Measurements from ENCODE around the gene TTC23.

Gene TTC23

DNA sequence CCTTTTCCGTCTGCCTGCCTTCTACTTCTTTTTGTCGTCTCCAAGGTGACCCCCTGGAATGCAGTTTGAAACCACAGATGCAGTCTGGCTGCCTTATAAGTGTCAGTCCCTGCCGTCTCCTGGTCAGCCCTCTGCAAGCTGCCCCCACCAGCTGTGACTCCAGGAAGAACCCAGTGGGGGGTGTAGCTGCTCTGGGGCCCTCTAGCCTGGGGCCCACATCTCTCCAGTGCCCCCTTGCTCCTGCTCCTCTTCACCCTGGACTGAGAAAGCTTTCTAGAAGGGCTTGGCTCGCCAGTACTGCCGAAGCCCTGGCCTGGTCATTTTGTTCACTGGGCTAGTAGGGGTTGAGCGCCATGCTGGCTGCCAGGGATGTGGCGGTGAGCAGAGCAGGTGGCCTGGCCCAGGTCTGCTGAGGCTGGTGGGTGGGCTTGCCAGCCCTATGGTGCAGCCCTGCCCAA is 123.2 kb downstream of the TTC23 start:
- no peak overlapping the region for H3K27ac ChIP-seq (ENCODE audit: low read length)
- no peaks in the 10 kb centered on the region for H3K36me3 ChIP-seq (replicated peaks; ENCODE audit: insufficient read depth, low read length)

GRCh38 chr15:99125061-99125891 is 124.1 kb downstream of the TTC23 start:
- TF ChIP-seq, protein P1, sequence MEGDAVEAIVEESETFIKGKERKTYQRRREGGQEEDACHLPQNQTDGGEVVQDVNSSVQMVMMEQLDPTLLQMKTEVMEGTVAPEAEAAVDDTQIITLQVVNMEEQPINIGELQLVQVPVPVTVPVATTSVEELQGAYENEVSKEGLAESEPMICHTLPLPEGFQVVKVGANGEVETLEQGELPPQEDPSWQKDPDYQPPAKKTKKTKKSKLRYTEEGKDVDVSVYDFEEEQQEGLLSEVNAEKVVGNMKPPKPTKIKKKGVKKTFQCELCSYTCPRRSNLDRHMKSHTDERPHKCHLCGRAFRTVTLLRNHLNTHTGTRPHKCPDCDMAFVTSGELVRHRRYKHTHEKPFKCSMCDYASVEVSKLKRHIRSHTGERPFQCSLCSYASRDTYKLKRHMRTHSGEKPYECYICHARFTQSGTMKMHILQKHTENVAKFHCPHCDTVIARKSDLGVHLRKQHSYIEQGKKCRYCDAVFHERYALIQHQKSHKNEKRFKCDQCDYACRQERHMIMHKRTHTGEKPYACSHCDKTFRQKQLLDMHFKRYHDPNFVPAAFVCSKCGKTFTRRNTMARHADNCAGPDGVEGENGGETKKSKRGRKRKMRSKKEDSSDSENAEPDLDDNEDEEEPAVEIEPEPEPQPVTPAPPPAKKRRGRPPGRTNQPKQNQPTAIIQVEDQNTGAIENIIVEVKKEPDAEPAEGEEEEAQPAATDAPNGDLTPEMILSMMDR (IDR thresholded peaks at IDR 0.05; ENCODE audit: low read length), result no peak
- no peak for TF ChIP-seq EZH2phosphoT487 (IDR thresholded peaks at IDR 0.05; ENCODE audit: low read length)
- TF ChIP-seq EZH2 (optimal IDR thresholded peaks at IDR 0.05; ENCODE audit: low read depth, low read length), result no peak

More for the DNA sequence above, 123.2 kb downstream of the TTC23 start:
- Histone ChIP-seq H3K4me2 (ENCODE audit: low read depth, low read length) (no peak overlapping the region), H3K9me3 (replicated peaks; ENCODE audit: insufficient read depth, low read length) (no peaks in the 10 kb centered on the region), H3K9ac (ENCODE audit: low read length) (no peak overlapping the region), H4K20me1 (ENCODE audit: insufficient read depth, low read length) (no peaks in the 10 kb centered on the region), H2AFZ (ENCODE audit: low read length) (no peak overlapping the region), H3K27me3 (replicated peaks; ENCODE audit: insufficient read depth, low read length) (no peaks in the 10 kb centered on the region), H3K9me2 (replicated peaks; ENCODE audit: insufficient read depth, low read length) (no peaks in the 10 kb centered on the region), H3K79me2 (ENCODE audit: low read length) (no peaks in the 10 kb centered on the region), H3K4me1 (ENCODE audit: low read length) (peaks cover 12% of the 10 kb centered on the region), H3F3A (ENCODE audit: insufficient read depth, low read length) (no peaks in the 10 kb centered on the region), H3K4me3 (ENCODE audit: low read length) (no peak overlapping the region)
- no peak for DNase-seq
- TF ChIP-seq EZH2 (optimal IDR thresholded peaks at IDR 0.05; ENCODE audit: low read depth, low read length) (no peak), EZH2phosphoT487 (IDR thresholded peaks at IDR 0.05; ENCODE audit: low read length) (no peak)
- TF ChIP-seq, protein P1 (IDR thresholded peaks at IDR 0.05; ENCODE audit: low read length), result no peak

DNA sequence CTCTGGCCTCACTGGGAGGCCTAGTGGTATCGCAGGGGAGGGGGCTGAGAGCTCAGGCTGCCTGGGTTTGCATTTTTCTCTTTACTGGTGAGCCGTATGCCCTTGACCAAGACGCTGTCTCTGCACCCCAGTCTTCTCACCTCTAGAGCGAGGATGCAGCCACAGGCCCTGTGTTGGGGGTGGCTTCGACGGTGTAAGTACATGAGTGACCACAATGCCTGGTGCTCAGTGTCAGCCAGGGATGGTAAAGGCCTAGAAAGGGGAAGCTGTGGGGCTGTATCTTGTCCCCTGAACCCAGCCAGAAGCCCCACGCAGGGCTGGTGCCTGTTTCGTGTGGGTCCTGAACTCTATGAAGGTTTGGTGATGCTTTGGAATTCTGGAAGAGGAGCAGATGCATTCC is 124.7 kb downstream of the TTC23 start:
- TF ChIP-seq EZH2phosphoT487 (IDR thresholded peaks at IDR 0.05; ENCODE audit: low read length), result no peak
- Histone ChIP-seq H3K9ac (ENCODE audit: low read length) (no peak overlapping the region), H3K79me2 (ENCODE audit: low read length) (no peaks in the 10 kb centered on the region), H3K4me2 (ENCODE audit: low read depth, low read length) (no peak overlapping the region), H3K27ac (ENCODE audit: low read length) (no peak overlapping the region), H3F3A (ENCODE audit: insufficient read depth, low read length) (no peaks in the 10 kb centered on the region), H3K9me3 (replicated peaks; ENCODE audit: insufficient read depth, low read length) (no peaks in the 10 kb centered on the region), H3K9me2 (replicated peaks; ENCODE audit: insufficient read depth, low read length) (no peaks in the 10 kb centered on the region), H2AFZ (ENCODE audit: low read length) (no peak overlapping the region), H4K20me1 (ENCODE audit: insufficient read depth, low read length) (no peaks in the 10 kb centered on the region), H3K4me3 (ENCODE audit: low read length) (no peak overlapping the region), H3K27me3 (replicated peaks; ENCODE audit: insufficient read depth, low read length) (no peaks in the 10 kb centered on the region), H3K4me1 (ENCODE audit: low read length) (peaks cover 12% of the 10 kb centered on the region), H3K36me3 (replicated peaks; ENCODE audit: insufficient read depth, low read length) (no peaks in the 10 kb centered on the region)
- no peak for DNase-seq

More at GRCh38 chr15:99125061-99125891, 124.1 kb downstream of the TTC23 start:
- Histone ChIP-seq H2AFZ (ENCODE audit: low read length) (no peak overlapping the region), H3K9ac (ENCODE audit: low read length) (no peak overlapping the region), H3K9me2 (replicated peaks; ENCODE audit: insufficient read depth, low read length) (no peaks in the 10 kb centered on the region), H3K4me1 (ENCODE audit: low read length) (peaks cover 12% of the 10 kb centered on the region), H3K27me3 (replicated peaks; ENCODE audit: insufficient read depth, low read length) (no peaks in the 10 kb centered on the region), H3K9me3 (replicated peaks; ENCODE audit: insufficient read depth, low read length) (no peaks in the 10 kb centered on the region), H3K4me3 (ENCODE audit: low read length) (no peak overlapping the region), H3K79me2 (ENCODE audit: low read length) (no peaks in the 10 kb centered on the region), H3F3A (ENCODE audit: insufficient read depth, low read length) (no peaks in the 10 kb centered on the region), H3K27ac (ENCODE audit: low read length) (no peak overlapping the region), H4K20me1 (ENCODE audit: insufficient read depth, low read length) (no peaks in the 10 kb centered on the region), H3K4me2 (ENCODE audit: low read depth, low read length) (no peak overlapping the region), H3K36me3 (replicated peaks; ENCODE audit: insufficient read depth, low read length) (no peaks in the 10 kb centered on the region)
- DNase-seq, result no peak

Data from MM.1S (cell line).